ENCODE results near the gene PDE7B. TPM values are rescaled to one million over a fixed set of nuclear protein-coding genes. Genes with fewer than 3 reads are reported as not detected.

Gene PDE7B
- total and polyA plus RNA-seq, 9 of the 15 experiments (the other 6 are each of a cell fraction or from before 2014, with no cell fraction given): 0.01 TPM; not detected in 8

DNA sequence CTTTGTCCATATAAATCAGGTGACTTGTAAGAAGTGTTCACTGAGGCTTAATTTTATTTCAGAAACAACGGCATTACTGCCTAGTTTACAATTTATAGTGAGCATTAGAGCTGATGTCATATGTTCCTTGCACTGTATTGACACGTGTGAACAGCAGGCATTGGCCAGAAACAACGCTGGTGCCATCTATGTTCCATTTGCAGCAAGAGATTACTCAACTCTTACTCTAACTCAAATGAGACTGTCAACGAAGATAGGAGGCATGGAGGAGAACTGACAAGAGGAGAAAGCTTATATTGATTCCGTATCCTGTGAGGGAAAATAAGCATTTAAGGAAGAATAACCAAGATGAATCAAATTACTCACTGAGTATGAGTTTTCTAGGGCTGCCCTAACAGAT, 350.2 kb downstream of the PDE7B start:
- FAIRE-seq: no peak
- under 1% methylated on average over 5 of the region's 5 CpGs for WGBS (ENCODE audit: insufficient coverage, low coverage, missing lambda C conversion rate)
- no peak overlapping the region for H2AFZ ChIP-seq (ENCODE audit: low read depth, low read length)
- H4K20me1 ChIP-seq (replicated peaks; ENCODE audit: control insufficient read depth, insufficient read depth, low read length): no peaks in the 10 kb centered on the region
- no peaks in the 10 kb centered on the region for H3K9me1 ChIP-seq (ENCODE audit: control insufficient read depth, insufficient read depth, low read length)
- DNase-seq (ENCODE audit: extremely low read depth in 1 of 4, low spot score in 3 of 4): no peak
- H3K27me3 ChIP-seq (ENCODE audit: control insufficient read depth in 2 of 2, insufficient read depth in 2 of 2, low read length in 2 of 2): peaks cover 5 to 14% of the 10 kb centered on the region in 2 experiments; a peak in 3 of 5 replicates
- H3K9me3 ChIP-seq (replicated peaks; ENCODE audit: control insufficient read depth, insufficient read depth, low read depth, low read length): no peaks in the 10 kb centered on the region
- CTCF ChIA-PET (ENCODE audit: low intra/inter-chr PET ratio): no interaction called here
- no peak overlapping the region for H3K27ac ChIP-seq (ENCODE audit: extremely low read depth, low read depth, low read length)
- in situ Hi-C loops (cut with MboI): no loop called here
- H3K79me2 ChIP-seq (ENCODE audit: control insufficient read depth, insufficient read depth, low read length): no peaks in the 10 kb centered on the region
- intact Hi-C loops (cut with micrococcal nuclease): loop anchor here (1.0 to 5.0 kb wide), 2 partner anchors 25 to 116 kb away; no protein-coding TSS in a partner anchor
- no peak overlapping the region for H3K9ac ChIP-seq (ENCODE audit: insufficient read depth in 1 of 2, low read depth in 2 of 2, low read length in 2 of 2)
- POLR2A ChIA-PET: no interaction called here
- no peak overlapping the region for H3K4me3 ChIP-seq
- no peak for TF ChIP-seq ERF (CRISPR knock-in tag; IDR thresholded peaks at IDR 0.05)
- TF ChIP-seq, protein P1, sequence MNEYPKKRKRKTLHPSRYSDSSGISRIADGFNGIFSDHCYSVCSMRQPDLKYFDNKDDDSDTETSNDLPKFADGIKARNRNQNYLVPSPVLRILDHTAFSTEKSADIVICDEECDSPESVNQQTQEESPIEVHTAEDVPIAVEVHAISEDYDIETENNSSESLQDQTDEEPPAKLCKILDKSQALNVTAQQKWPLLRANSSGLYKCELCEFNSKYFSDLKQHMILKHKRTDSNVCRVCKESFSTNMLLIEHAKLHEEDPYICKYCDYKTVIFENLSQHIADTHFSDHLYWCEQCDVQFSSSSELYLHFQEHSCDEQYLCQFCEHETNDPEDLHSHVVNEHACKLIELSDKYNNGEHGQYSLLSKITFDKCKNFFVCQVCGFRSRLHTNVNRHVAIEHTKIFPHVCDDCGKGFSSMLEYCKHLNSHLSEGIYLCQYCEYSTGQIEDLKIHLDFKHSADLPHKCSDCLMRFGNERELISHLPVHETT (CRISPR knock-in tag; conservative IDR thresholded peaks at IDR 0.05 in 1 of 2, IDR thresholded peaks at IDR 0.05 in 1 of 2): no peak
- TF ChIP-seq RAD21 (CRISPR knock-in tag; conservative IDR thresholded peaks at IDR 0.05 in 1 of 2, IDR thresholded peaks at IDR 0.05 in 1 of 2): 0 out of 4 replicates have a peak, but pooled peaks of 1 of the 2 experiments have one; percentile 3
- TF ChIP-seq IFI16 (CRISPR knock-in tag; IDR thresholded peaks at IDR 0.05): no peak
- no peak for TF ChIP-seq BDP1 (IDR thresholded peaks at IDR 0.05; ENCODE audit: insufficient read depth, insufficient read length)
- no peak overlapping the region for H3K4me2 ChIP-seq (ENCODE audit: insufficient read depth, low read length)
- BruUV-seq (replicated peaks): no TSS peak
- no peak for ATAC-seq
- H3K36me3 ChIP-seq (ENCODE audit: control insufficient read depth, insufficient read depth, low read length): no peaks in the 10 kb centered on the region
- no peaks in the 10 kb centered on the region for H3K4me1 ChIP-seq (replicated peaks in 1 of 2; ENCODE audit: control insufficient read depth in 2 of 2, insufficient read depth in 2 of 2, low read length in 2 of 2)
